PFSK-1 (cell line): ENCODE measurements around the gene VAV3.

Experiments used
- FOXP2 ChIP-seq: optimal IDR thresholded peaks from 2 replicates; pipeline ENCODE3; 2011; ENCODE audit warnings: borderline replicate concordance, control low read depth, inconsistent platforms; ENCODE audit not compliant: insufficient read depth; ENCODE audit errors: extremely low read length, extremely low read depth
- POLR2AphosphoS5 ChIP-seq: IDR thresholded peaks from 2 replicates; pipeline ENCODE4 v1.6.1; 2012; ENCODE audit warnings: low read depth, mild to moderate bottlenecking, control low read depth, low read length, moderate library complexity
- SIN3A ChIP-seq: IDR thresholded peaks from 2 replicates; pipeline ENCODE4 v1.6.1; 2012; ENCODE audit warnings: mild to moderate bottlenecking, low read length, moderate library complexity, borderline replicate concordance; ENCODE audit not compliant: insufficient read depth
- TAF1 ChIP-seq: IDR thresholded peaks from 2 replicates; pipeline ENCODE4 v1.6.1; 2012; ENCODE audit warnings: low read length, control low read depth, borderline replicate concordance; ENCODE audit not compliant: insufficient read depth
- TF ChIP-seq, protein P1 (sequence below), 2 experiments: IDR thresholded peaks; 2 replicates each; pipeline versions ENCODE4 v1.6.1 to v1.8.0; 2011 to 2012; ENCODE audit warnings: low read depth in 2 of 2, low read length in 2 of 2, control low read depth in 1 of 2, inconsistent platforms in 1 of 2, mild to moderate bottlenecking in 1 of 2, moderate library complexity in 1 of 2; ENCODE audit not compliant: insufficient read depth in 1 of 2

Gene VAV3

DNA sequence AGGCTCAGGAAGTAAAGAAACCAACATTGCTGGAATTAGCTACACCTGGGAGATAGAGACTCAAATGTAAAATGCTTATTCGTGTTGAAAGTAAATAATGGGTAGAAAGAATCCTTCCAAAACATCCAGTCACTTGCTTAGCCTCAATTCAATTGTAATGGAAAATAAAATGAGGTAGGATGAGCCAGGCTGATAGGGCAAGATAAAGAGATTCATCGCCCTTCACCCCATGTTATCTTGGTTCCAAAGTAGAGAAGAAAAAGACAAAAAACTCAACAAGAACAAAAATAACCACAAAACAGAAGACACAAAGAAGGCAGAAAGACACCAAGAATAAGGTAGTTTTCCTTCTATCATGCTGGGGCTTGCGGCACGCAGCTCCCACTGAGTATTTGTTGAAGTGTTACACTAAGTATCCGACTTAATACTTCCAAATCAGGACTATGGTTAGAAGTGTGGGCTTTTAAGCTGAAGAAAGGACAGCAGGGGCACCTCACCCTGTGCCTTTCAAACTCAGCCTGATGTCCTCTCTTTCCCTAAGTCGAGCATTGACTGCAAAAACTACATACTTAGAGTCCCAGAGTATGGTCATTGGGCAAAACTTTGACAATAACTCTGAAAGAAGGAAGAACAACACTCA lies 202.1 kb downstream of the VAV3 start:
- no peak for TF ChIP-seq POLR2AphosphoS5
- TF ChIP-seq, protein P1, sequence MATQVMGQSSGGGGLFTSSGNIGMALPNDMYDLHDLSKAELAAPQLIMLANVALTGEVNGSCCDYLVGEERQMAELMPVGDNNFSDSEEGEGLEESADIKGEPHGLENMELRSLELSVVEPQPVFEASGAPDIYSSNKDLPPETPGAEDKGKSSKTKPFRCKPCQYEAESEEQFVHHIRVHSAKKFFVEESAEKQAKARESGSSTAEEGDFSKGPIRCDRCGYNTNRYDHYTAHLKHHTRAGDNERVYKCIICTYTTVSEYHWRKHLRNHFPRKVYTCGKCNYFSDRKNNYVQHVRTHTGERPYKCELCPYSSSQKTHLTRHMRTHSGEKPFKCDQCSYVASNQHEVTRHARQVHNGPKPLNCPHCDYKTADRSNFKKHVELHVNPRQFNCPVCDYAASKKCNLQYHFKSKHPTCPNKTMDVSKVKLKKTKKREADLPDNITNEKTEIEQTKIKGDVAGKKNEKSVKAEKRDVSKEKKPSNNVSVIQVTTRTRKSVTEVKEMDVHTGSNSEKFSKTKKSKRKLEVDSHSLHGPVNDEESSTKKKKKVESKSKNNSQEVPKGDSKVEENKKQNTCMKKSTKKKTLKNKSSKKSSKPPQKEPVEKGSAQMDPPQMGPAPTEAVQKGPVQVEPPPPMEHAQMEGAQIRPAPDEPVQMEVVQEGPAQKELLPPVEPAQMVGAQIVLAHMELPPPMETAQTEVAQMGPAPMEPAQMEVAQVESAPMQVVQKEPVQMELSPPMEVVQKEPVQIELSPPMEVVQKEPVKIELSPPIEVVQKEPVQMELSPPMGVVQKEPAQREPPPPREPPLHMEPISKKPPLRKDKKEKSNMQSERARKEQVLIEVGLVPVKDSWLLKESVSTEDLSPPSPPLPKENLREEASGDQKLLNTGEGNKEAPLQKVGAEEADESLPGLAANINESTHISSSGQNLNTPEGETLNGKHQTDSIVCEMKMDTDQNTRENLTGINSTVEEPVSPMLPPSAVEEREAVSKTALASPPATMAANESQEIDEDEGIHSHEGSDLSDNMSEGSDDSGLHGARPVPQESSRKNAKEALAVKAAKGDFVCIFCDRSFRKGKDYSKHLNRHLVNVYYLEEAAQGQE (IDR thresholded peaks at IDR 0.05; ENCODE audit: insufficient read depth in 1 of 2, low read depth in 2 of 2, low read length in 2 of 2) = no peak
- no peak for TF ChIP-seq FOXP2
- TF ChIP-seq SIN3A = no peak
- TF ChIP-seq TAF1 = no peak

DNA sequence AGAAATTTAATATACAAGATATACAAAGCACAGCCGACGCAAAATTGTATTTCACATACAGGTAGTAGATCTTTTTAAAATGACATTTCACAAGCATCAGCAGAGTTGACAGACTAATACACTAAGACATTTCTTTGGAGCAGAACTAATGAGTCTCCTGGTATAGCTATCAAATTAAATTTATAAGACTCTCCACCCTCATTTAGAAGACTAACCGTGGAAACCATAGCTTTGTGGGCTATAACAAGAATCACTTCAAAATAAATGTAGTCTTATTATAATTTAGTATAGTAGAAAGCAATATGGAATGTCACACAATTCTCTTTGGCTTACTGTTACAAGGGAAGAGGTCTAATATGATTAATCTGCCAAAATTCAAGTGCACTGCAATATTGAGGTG lies 204.9 kb downstream of the VAV3 start:
- TF ChIP-seq TAF1 (no peak), POLR2AphosphoS5 (no peak), SIN3A (no peak), FOXP2 (no peak)
- TF ChIP-seq, protein P1 (IDR thresholded peaks at IDR 0.05; ENCODE audit: insufficient read depth in 1 of 2, low read depth in 2 of 2, low read length in 2 of 2) = no peak

DNA sequence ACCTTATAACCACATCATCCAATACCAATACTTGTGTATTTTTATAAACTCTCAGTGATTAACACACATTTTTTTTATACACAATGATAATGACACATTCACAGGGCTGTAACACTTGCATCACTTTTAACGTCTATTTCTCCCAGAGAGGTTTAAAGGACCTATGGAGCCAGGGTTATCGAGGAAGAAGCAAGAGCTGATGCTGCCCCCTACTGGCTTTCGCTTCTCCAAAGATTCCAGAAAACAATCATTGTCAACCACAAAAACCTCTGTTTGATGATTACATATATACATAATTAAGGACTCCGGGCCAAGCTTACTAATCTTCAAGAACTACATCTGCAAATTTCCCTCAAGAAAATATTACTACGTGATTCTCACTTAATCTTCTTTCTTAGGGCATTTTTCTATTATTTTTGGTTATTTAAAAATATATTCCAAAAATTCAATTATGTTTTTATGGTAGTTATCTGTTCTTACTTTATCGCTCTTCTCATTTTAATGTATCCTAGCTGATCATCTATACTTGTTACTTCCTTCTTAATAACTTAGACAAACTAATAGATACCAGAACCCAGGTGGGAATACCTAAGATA lies 214.5 kb downstream of the VAV3 start:
- TF ChIP-seq SIN3A (no peak), FOXP2 (no peak), POLR2AphosphoS5 (no peak), TAF1 (no peak)
- TF ChIP-seq, protein P1 (IDR thresholded peaks at IDR 0.05; ENCODE audit: insufficient read depth in 1 of 2, low read depth in 2 of 2, low read length in 2 of 2) = no peak

DNA sequence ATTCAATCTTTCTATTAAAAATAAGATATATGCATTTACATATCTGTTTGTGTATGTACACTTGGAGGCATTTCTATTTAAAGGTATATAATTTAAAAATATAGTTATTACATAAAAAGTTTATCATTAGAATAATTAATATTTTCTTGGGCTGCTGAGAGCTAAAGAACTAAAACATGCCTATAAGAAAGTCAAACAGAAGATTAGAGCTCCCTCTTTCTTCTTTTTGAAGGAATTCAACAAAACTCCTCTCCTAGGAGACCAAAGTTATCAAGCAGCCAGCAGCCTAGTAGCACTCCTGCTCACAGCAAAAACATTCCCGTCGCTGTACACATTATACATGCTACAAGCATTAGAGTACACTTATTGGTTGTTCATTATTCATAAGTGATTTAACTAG lies 216.4 kb downstream of the VAV3 start:
- TF ChIP-seq POLR2AphosphoS5 (no peak), TAF1 (no peak), FOXP2 (no peak), SIN3A (no peak)
- TF ChIP-seq, protein P1 (IDR thresholded peaks at IDR 0.05; ENCODE audit: insufficient read depth in 1 of 2, low read depth in 2 of 2, low read length in 2 of 2) = no peak

DNA sequence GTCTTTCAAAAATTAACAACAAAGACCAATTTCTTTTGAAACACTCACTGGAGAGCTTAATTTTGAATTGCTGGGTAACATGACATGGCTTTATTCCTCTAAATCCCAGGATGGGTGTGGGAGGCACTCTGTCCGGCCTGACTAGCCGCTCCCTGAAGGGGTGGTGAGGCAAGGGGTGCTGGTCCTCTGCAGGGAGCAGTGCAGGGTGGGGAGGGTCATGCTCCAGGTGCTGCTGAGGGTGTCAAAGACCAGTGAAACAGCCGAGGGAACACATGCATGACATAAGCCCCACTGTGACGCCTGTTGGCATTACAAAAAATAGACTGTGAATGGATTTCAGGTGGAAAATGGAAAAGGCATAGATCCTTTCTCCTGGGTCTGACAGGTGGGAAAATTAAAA lies 223.7 kb downstream of the VAV3 start:
- no peak for TF ChIP-seq POLR2AphosphoS5
- no peak for TF ChIP-seq SIN3A
- TF ChIP-seq FOXP2 = no peak
- no peak for TF ChIP-seq TAF1
- TF ChIP-seq, protein P1 (IDR thresholded peaks at IDR 0.05; ENCODE audit: insufficient read depth in 1 of 2, low read depth in 2 of 2, low read length in 2 of 2) = no peak
